H1 (cell line): ENCODE results near the gene C15orf39. TPM values are rescaled to one million over a fixed set of nuclear protein-coding genes. Genes with fewer than 3 reads are reported as not detected.

Experiments used
- CTCF ChIA-PET: fragments of 300-600 bp; sonication (Branson Sonifier 250); formaldehyde crosslinking; loops from one replicate; lab custom pipeline; 2021; ENCODE audit not compliant: partially characterized antibody; lab: Charles Lee
- POLR2A ChIA-PET: fragments of 300-600 bp; sonication (Branson Sonifier 250); formaldehyde crosslinking; loops from one replicate; lab custom pipeline; 2021; ENCODE audit warnings: inconsistent platforms; ENCODE audit not compliant: partially characterized antibody; lab: Charles Lee
- DNase-seq, 2 experiments: peaks; one replicate each; pipeline versions ENCODE4 v3.0.0 to v3.0.0-alpha.2; 2010 to 2022; ENCODE audit warnings: low spot score in 2 of 2, low read depth in 1 of 2, mixed read lengths in 1 of 2
- FAIRE-seq: peaks from 2 replicates; lab custom pipeline; 2011; peaks lifted over from hg19 to GRCh38; lab: Jason Lieb, UNC
- H2AFZ ChIP-seq: 2 replicates; pipeline ENCODE4 v1.8.1; 2012; ENCODE audit warnings: low read length, inconsistent platforms
- H2AK5ac ChIP-seq: 2 replicates; pipeline ENCODE4 v1.6.1; 2013; ENCODE audit warnings: low read depth, low read length
- H2BK120ac ChIP-seq: replicated peaks from 2 replicates; pipeline ENCODE3; 2013; ENCODE audit warnings: low read depth, low read length, inconsistent platforms
- H2BK12ac ChIP-seq: 2 replicates; pipeline ENCODE4 v1.6.1; 2013; ENCODE audit warnings: low read depth, low read length
- H2BK15ac ChIP-seq: 2 replicates; pipeline ENCODE4 v1.6.1; 2013; ENCODE audit warnings: low read length
- H2BK20ac ChIP-seq: 2 replicates; pipeline ENCODE4 v1.6.1; 2013; ENCODE audit warnings: low read length
- H2BK5ac ChIP-seq: 2 replicates; pipeline ENCODE4 v1.6.1; 2013; ENCODE audit warnings: low read depth, low read length
- H3K14ac ChIP-seq: 2 replicates; pipeline ENCODE4 v1.6.1; 2013; ENCODE audit warnings: inconsistent platforms; ENCODE audit not compliant: insufficient read length
- H3K18ac ChIP-seq: 2 replicates; pipeline ENCODE4 v1.6.1; 2013; ENCODE audit warnings: low read length; ENCODE audit errors: extremely low read depth
- H3K23ac ChIP-seq: 2 replicates; pipeline ENCODE4 v1.6.1; 2013; ENCODE audit warnings: inconsistent platforms; ENCODE audit not compliant: insufficient read length
- H3K23me2 ChIP-seq: 2 replicates; pipeline ENCODE4 v1.6.1; 2013; ENCODE audit warnings: low read depth, low read length
- H3K27ac ChIP-seq: 2 replicates; pipeline ENCODE4 v1.6.1; 2011; ENCODE audit warnings: low read depth, low read length, inconsistent platforms
- H3K27me3 ChIP-seq, 4 experiments: replicated peaks in 1 of 4; 1 replicate in 1 of 4; 2 replicates in 3 of 4; pipeline versions ENCODE4 v1.6.1 to v1.8.1; 2011 to 2013; ENCODE audit warnings: low read length in 3 of 4, mild to moderate bottlenecking in 3 of 4, inconsistent platforms in 2 of 4, mixed read lengths in 2 of 4, moderate library complexity in 1 of 4; ENCODE audit not compliant: control insufficient read depth in 3 of 4, insufficient read depth in 3 of 4; ENCODE audit errors: extremely low read depth in 1 of 4
- H3K36me3 ChIP-seq, 4 experiments: 2 replicates each; pipeline versions ENCODE4 v1.6.1 to v1.8.1; 2011 to 2013; ENCODE audit warnings: mild to moderate bottlenecking in 4 of 4, low read length in 3 of 4, moderate library complexity in 2 of 4, control low read depth in 1 of 4, inconsistent platforms in 1 of 4; ENCODE audit not compliant: insufficient read depth in 4 of 4, control insufficient read depth in 2 of 4
- H3K4ac ChIP-seq: replicated peaks from 2 replicates; pipeline ENCODE3; 2013; ENCODE audit warnings: low read length, low read depth, mixed read lengths, inconsistent platforms; ENCODE audit not compliant: insufficient read length
- H3K4me1 ChIP-seq, 4 experiments: replicated peaks in 1 of 4; 1 replicate in 1 of 4; 2 replicates in 3 of 4; pipeline versions ENCODE4 v1.6.1 to v1.8.1; 2011 to 2013; ENCODE audit warnings: low read length in 3 of 4, inconsistent platforms in 2 of 4, mixed read lengths in 1 of 4; ENCODE audit not compliant: insufficient read depth in 4 of 4, control insufficient read depth in 3 of 4
- H3K4me2 ChIP-seq, 2 experiments: 2 replicates each; pipeline versions ENCODE4 v1.6.1 to v1.8.1; 2011 to 2013; ENCODE audit warnings: low read depth in 2 of 2, low read length in 2 of 2, control low read depth in 1 of 2, inconsistent platforms in 1 of 2, mild to moderate bottlenecking in 1 of 2; ENCODE audit not compliant: insufficient read depth in 1 of 2
- H3K4me3 ChIP-seq, 4 experiments: fragments of 200-600, 300-600 bp in 1 of 4; sonication (generic), shearing (Covaris generic), sonication (Bioruptor Twin) in 1 of 4; 2 replicates each; pipeline versions ENCODE4 v1.5.1 to v1.8.1; 2011 to 2016; ENCODE audit warnings: low read length in 4 of 4, low read depth in 3 of 4, control low read depth in 2 of 4, inconsistent platforms in 2 of 4, mild to moderate bottlenecking in 2 of 4, mixed read lengths in 1 of 4, moderate library complexity in 1 of 4; ENCODE audit not compliant: insufficient read depth in 2 of 4; ENCODE audit errors: extremely low read depth in 1 of 4
- H3K56ac ChIP-seq: replicated peaks from 2 replicates; pipeline ENCODE3; 2013; ENCODE audit warnings: low read depth, mild to moderate bottlenecking, mixed read lengths, low read length, inconsistent platforms; ENCODE audit not compliant: insufficient read length
- H3K79me1 ChIP-seq: 2 replicates; pipeline ENCODE4 v1.6.1; 2013; ENCODE audit warnings: low read depth, low read length, control low read depth
- H3K79me2 ChIP-seq, 2 experiments: 2 replicates each; pipeline versions ENCODE4 v1.6.1 to v1.8.1; 2012 to 2013; ENCODE audit warnings: low read length in 2 of 2, mild to moderate bottlenecking in 2 of 2, inconsistent platforms in 1 of 2; ENCODE audit not compliant: insufficient read depth in 2 of 2, control insufficient read depth in 1 of 2
- H3K9ac ChIP-seq, 4 experiments: replicated peaks in 1 of 4; 1 replicate in 1 of 4; 2 replicates in 3 of 4; pipeline versions ENCODE4 v1.6.1 to v1.8.1; 2011 to 2013; ENCODE audit warnings: low read depth in 3 of 4, low read length in 3 of 4, control low read depth in 2 of 4, mild to moderate bottlenecking in 2 of 4, moderate library complexity in 2 of 4, inconsistent platforms in 1 of 4; ENCODE audit errors: extremely low read depth in 1 of 4
- H3K9me3 ChIP-seq, 2 experiments: 2 replicates each; pipeline versions ENCODE4 v1.6.1 to v1.8.1; 2012 to 2013; ENCODE audit warnings: mild to moderate bottlenecking in 2 of 2, moderate library complexity in 2 of 2, control low read depth in 1 of 2, inconsistent platforms in 1 of 2, low read depth in 1 of 2, low read length in 1 of 2, mixed read lengths in 1 of 2; ENCODE audit not compliant: insufficient read depth in 2 of 2
- H4K20me1 ChIP-seq, 2 experiments: replicated peaks in 1 of 2; 2 replicates each; pipeline versions ENCODE3 to v1.8.1; 2011 to 2013; ENCODE audit warnings: inconsistent platforms in 2 of 2, low read length in 2 of 2, mild to moderate bottlenecking in 1 of 2; ENCODE audit not compliant: insufficient read depth in 2 of 2, control insufficient read depth in 1 of 2
- H4K5ac ChIP-seq: 2 replicates; pipeline ENCODE4 v1.6.1; 2013; ENCODE audit warnings: low read length, low read depth, mixed read lengths, inconsistent platforms; ENCODE audit not compliant: insufficient read length
- H4K8ac ChIP-seq: 2 replicates; pipeline ENCODE4 v1.8.0; 2013; ENCODE audit warnings: mild to moderate bottlenecking, moderate library complexity, low read length, inconsistent platforms; ENCODE audit not compliant: insufficient read depth; ENCODE audit errors: extremely low read depth
- H4K91ac ChIP-seq: replicated peaks from 2 replicates; pipeline ENCODE3; 2013; ENCODE audit warnings: low read length, mixed read lengths, inconsistent platforms; ENCODE audit not compliant: insufficient read length
- BACH1 ChIP-seq: IDR thresholded peaks from 2 replicates; pipeline ENCODE4 v1.6.1; 2012; ENCODE audit warnings: low read length, improper control_type of control experiment
- BCL11A ChIP-seq, 2 experiments: IDR thresholded peaks; one replicate each; pipeline ENCODE4 v1.6.1; 2011; ENCODE audit warnings: low read depth in 2 of 2, low read length in 2 of 2, mild to moderate bottlenecking in 2 of 2
- BRCA1 ChIP-seq: IDR thresholded peaks from 2 replicates; pipeline ENCODE4 v1.6.1; 2012; ENCODE audit warnings: low read depth, low read length, improper control_type of control experiment
- CBX5 ChIP-seq: fragments of 300-800, 300-1000 bp; sonication (generic); IDR thresholded peaks from 2 replicates; pipeline ENCODE4 v1.7.1; 2016; ENCODE audit warnings: antibody characterized with exemption, low read length, low read depth
- CBX8 ChIP-seq: fragments of 300-800, 300-1000 bp; sonication (generic); IDR thresholded peaks from 2 replicates; pipeline ENCODE4 v1.7.1; 2016; ENCODE audit warnings: low read depth, low read length, borderline replicate concordance
- CEBPB ChIP-seq: IDR thresholded peaks from 2 replicates; pipeline ENCODE4 v1.6.1; 2012; ENCODE audit warnings: low read depth, low read length
- CREB1 ChIP-seq: IDR thresholded peaks from 2 replicates; pipeline ENCODE4 v1.6.1; 2012; ENCODE audit warnings: inconsistent platforms
- CTBP2 ChIP-seq: IDR thresholded peaks from 2 replicates; pipeline ENCODE4 v1.7.0; 2011; ENCODE audit warnings: borderline replicate concordance, mild to moderate bottlenecking, moderate library complexity, mixed read lengths, low read length; ENCODE audit not compliant: insufficient read depth, insufficient read length
- KDM4A ChIP-seq: IDR thresholded peaks from one replicate; pipeline ENCODE4 v1.7.1; 2012; ENCODE audit warnings: low read depth, mild to moderate bottlenecking, moderate library complexity, low read length, inconsistent platforms; ENCODE audit not compliant: severe bottlenecking
- PHF8 ChIP-seq: fragments of 200-600 bp; sonication (generic); conservative IDR thresholded peaks from 2 replicates; pipeline ENCODE4 v1.7.1; 2012; ENCODE audit warnings: low read depth, mild to moderate bottlenecking, inconsistent platforms, low read length, moderate library complexity
- SAP30 ChIP-seq: fragments of 300-600 bp; sonication (generic); IDR thresholded peaks from 2 replicates; pipeline ENCODE4 v1.7.1; 2012; ENCODE audit warnings: low read length, moderate library complexity, mild to moderate bottlenecking, inconsistent platforms; ENCODE audit not compliant: insufficient read depth, insufficient replicate concordance
- SP4 ChIP-seq: IDR thresholded peaks from 2 replicates; pipeline ENCODE4 v1.6.1; 2012; ENCODE audit warnings: low read length, inconsistent platforms
- SUZ12 ChIP-seq: fragments of 200-600 bp; sonication (generic); IDR thresholded peaks from 2 replicates; pipeline ENCODE4 v1.6.1; 2012; ENCODE audit warnings: mild to moderate bottlenecking, inconsistent platforms, low read length, moderate library complexity, mixed read lengths
- TBP ChIP-seq: IDR thresholded peaks from 2 replicates; pipeline ENCODE4 v1.6.1; 2011; ENCODE audit warnings: low read depth, low read length, improper control_type of control experiment
- WGBS, 2 experiments: shearing (Covaris generic) in 1 of 2; methylation state at CpG; one replicate each; pipeline versions ENCODE4 v1.1.6 to v1.1.7; 2013 to 2015; ENCODE audit warnings: low lambda C conversion rate in 2 of 2, mixed read lengths in 2 of 2, inconsistent platforms in 1 of 2, low coverage in 1 of 2, missing lambda C conversion rate in 1 of 2; ENCODE audit not compliant: insufficient replicate concordance in 2 of 2, insufficient coverage in 1 of 2, insufficient read length in 1 of 2; ENCODE audit errors: extremely low coverage in 1 of 2, missing lambda C conversion rate in 1 of 2; 5-methylcytosine and 5-hydroxymethylcytosine counted together
- polyA plus RNA-seq, 7 experiments: library from polyadenylated mRNA; depleted of rRNA in 3 of 7; stranded (reverse) in 5 of 7; unstranded in 2 of 7; fragments of >200 nt in 5 of 7; fragments of 200-250 nt in 2 of 7; gene quantifications; 1 replicate in 5 of 7; 2 replicates in 1 of 7; 4 replicates in 1 of 7; pipeline versions ENCODE4 v1.2.1 to v1.2.3, GENCODE V29; 2011 to 2013; ENCODE audit warnings: missing spikeins in 2 of 7, mixed read lengths in 2 of 7
- total RNA-seq: library from RNA; stranded (reverse); fragmentation: NEBNext Ultra II Directional; extraction: Animal tissue kit (Norgen Biotek cat#: 25700); gene quantifications from 2 replicates; pipeline ENCODE4 v1.2.1, GENCODE V29; 2021

C15orf39 gene
- total and polyA plus RNA-seq, 2 of the 8 experiments (the other 6 are each of a cell fraction or from before 2014, with no cell fraction given): 13.8 to 38.5 TPM

- ChIA-PET POLR2A (no interaction called here), CTCF (interaction anchor here (0.6 to 1.1 kb wide), 3 partner anchors 39 to 320 kb away, joined by 3 to 4 read pairs (median 4); no protein-coding TSS in a partner anchor)
- Histone ChIP-seq H3K14ac (no peak overlapping the region), H4K91ac (no peak overlapping the region), H3K56ac (no peak overlapping the region), H4K8ac (no peak overlapping the region), H3K36me3 (no peaks in the 10 kb centered on the region), H2BK12ac (0 out of 2 replicates have a peak overlapping the region, but pooled peaks have one; percentile 39), H4K5ac (no peak overlapping the region), H3K27me3 (no peaks in the 10 kb centered on the region), H3K79me1 (no peaks in the 10 kb centered on the region), H3K79me2 (no peaks in the 10 kb centered on the region), H3K9ac (no peak overlapping the region), H3K4me3 (no peak overlapping the region), H3K4me1 (peaks cover 0 to 11% (median 6%) of the 10 kb centered on the region in 4 experiments; a peak in 6 of 7 replicates), H3K27ac (no peak overlapping the region), H3K4ac (no peak overlapping the region), H3K4me2 (no peak overlapping the region), H2BK20ac (no peak overlapping the region), H2AFZ (no peak overlapping the region), H2BK5ac (no peak overlapping the region), H3K23ac (no peak overlapping the region), H2BK15ac (no peak overlapping the region), H3K18ac (no peak overlapping the region), H3K23me2 (no peaks in the 10 kb centered on the region), H4K20me1 (no peaks in the 10 kb centered on the region), H2AK5ac (no peak overlapping the region), H3K9me3 (peaks cover 3 to 7% of the 10 kb centered on the region in 2 experiments; a peak in 3 of 4 replicates), H2BK120ac (no peak overlapping the region)
- DNase-seq (no peak), FAIRE-seq (no peak)
- WGBS, 2 experiments: 84% methylated on average over 2 of the region's 2 CpGs; no CpG with 5 or more reads in 1 of the 2 experiments
- TF ChIP-seq CREB1 (no peak), BACH1 (no peak), SP4 (no peak), BCL11A (IDR thresholded peaks at IDR 0.05; ENCODE audit: low read depth in 2 of 2, low read length in 2 of 2) (no peak), SUZ12 (no peak), BRCA1 (no peak), TBP (no peak), CTBP2 (no peak), KDM4A (no peak), CBX5 (no peak), CEBPB (no peak), SAP30 (no peak), PHF8 (no peak), CBX8 (no peak)
Observed at GRCh38 chr15:75152382-75153079, 49.2 kb upstream of the C15orf39 start.
